Caco-2 (cell line): ENCODE measurements around the gene TINAGL1. TPM values are rescaled to one million over a fixed set of nuclear protein-coding genes. Genes with fewer than 3 reads are reported as not detected.

ENCODE experiments used
- BruUV-seq: library from RNA; stranded (reverse); fragments of 400-500 nt; replicated peaks from 2 replicates; lab custom pipeline; 2021; lab: Mats Ljungman, UMichigan
- CTCF ChIA-PET: fragments of 300-600 bp; sonication (Branson Sonifier 250); formaldehyde crosslinking; loops from one replicate; lab custom pipeline; 2022; ENCODE audit warnings: antibody characterized with exemption; lab: Charles Lee
- POLR2A ChIA-PET: fragments of 300-600 bp; sonication (Branson Sonifier 250); formaldehyde crosslinking; loops from one replicate; lab custom pipeline; 2022; ENCODE audit warnings: antibody characterized with exemption; lab: Charles Lee
- DNase-seq, 2 experiments: peaks; one replicate each; pipeline versions ENCODE4 v3.0.0 to v3.0.0-alpha.2; 2020 to 2022
- H3K27me3 ChIP-seq: replicated peaks from 2 replicates; pipeline ENCODE4 v1.6.0; 2011; ENCODE audit warnings: low read length; ENCODE audit not compliant: control insufficient read depth, insufficient read depth
- H3K36me3 ChIP-seq: 2 replicates; pipeline ENCODE4 v1.5.1; 2011; ENCODE audit warnings: low read length; ENCODE audit not compliant: control insufficient read depth, insufficient read depth
- H3K4me1 ChIP-seq: fragments of 250-450 bp; sonication (Bioruptor Pico); 2 replicates; pipeline ENCODE4 v1.5.1; 2020; ENCODE audit warnings: mild to moderate bottlenecking
- H3K4me3 ChIP-seq: 2 replicates; pipeline ENCODE4 v1.5.1; 2011; ENCODE audit warnings: low read depth, mild to moderate bottlenecking, control low read depth, low read length
- H3K9me3 ChIP-seq: fragments of 250-450 bp; sonication (Bioruptor Pico); 2 replicates; pipeline ENCODE4 v1.5.1; 2020; ENCODE audit warnings: mild to moderate bottlenecking, moderate library complexity
- H3K27ac Mint-ChIP-seq: one replicate; pipeline ENCODE4 v1.8.0; 2022; ENCODE audit warnings: mixed read lengths; ENCODE audit not compliant: unreplicated experiment
- H3K27me3 Mint-ChIP-seq: one replicate; pipeline ENCODE4 v1.8.0; 2022; ENCODE audit warnings: mixed read lengths; ENCODE audit not compliant: insufficient read depth, unreplicated experiment
- H3K36me3 Mint-ChIP-seq: one replicate; pipeline ENCODE4 v1.8.0; 2022; ENCODE audit warnings: mild to moderate bottlenecking, mixed read lengths; ENCODE audit not compliant: insufficient read depth, unreplicated experiment
- H3K4me1 Mint-ChIP-seq: one replicate; pipeline ENCODE4 v1.8.0; 2022; ENCODE audit warnings: low read depth, mixed read lengths; ENCODE audit not compliant: unreplicated experiment
- H3K4me3 Mint-ChIP-seq: one replicate; pipeline ENCODE4 v1.8.0; 2022; ENCODE audit warnings: mild to moderate bottlenecking, moderate library complexity, mixed read lengths; ENCODE audit not compliant: unreplicated experiment
- H3K9me3 Mint-ChIP-seq: one replicate; pipeline ENCODE4 v1.8.0; 2022; ENCODE audit warnings: mixed read lengths; ENCODE audit not compliant: unreplicated experiment
- CTCF ChIP-seq, 2 experiments: fragments of 200-600 bp in 1 of 2; IDR thresholded peaks; 1 replicate in 1 of 2; 2 replicates in 1 of 2; pipeline versions ENCODE4 v1.5.1 to v1.8.0; 2011 to 2022; ENCODE audit warnings: antibody characterized with exemption in 1 of 2, control low read depth in 1 of 2, inconsistent platforms in 1 of 2, low read depth in 1 of 2, low read length in 1 of 2, mild to moderate bottlenecking in 1 of 2, moderate library complexity in 1 of 2; ENCODE audit not compliant: insufficient read depth in 1 of 2, severe bottlenecking in 1 of 2, unreplicated experiment in 1 of 2
- intact Hi-C: fragments of 100-400 bp; cut with micrococcal nuclease; formaldehyde crosslinking; loops from one replicate; pipeline ENCODE4 v1.10.0; 2022; ENCODE audit not compliant: unreplicated experiment
- total RNA-seq: library from RNA; stranded (reverse); gene quantifications from 2 replicates; pipeline ENCODE4 v1.2.3, GENCODE V29; 2022

TINAGL1 gene
- total RNA-seq, 1 experiment from 2014 or later: 101 TPM

GRCh38 chr1:31607360-31607759 lies 31.0 kb downstream of the TINAGL1 start:
- no TSS peak for BruUV-seq
- no peak for DNase-seq
- Histone ChIP-seq H3K27me3 (no peaks in the 10 kb centered on the region), H3K36me3 (no peaks in the 10 kb centered on the region), H3K4me3 (no peak overlapping the region), H3K4me1 (no peaks in the 10 kb centered on the region), H3K9me3 (no peaks in the 10 kb centered on the region)
- no peaks in the 10 kb centered on the region for H3K9me3 Mint-ChIP-seq
- no peak overlapping the region for H3K27ac Mint-ChIP-seq
- no peaks in the 10 kb centered on the region for H3K36me3 Mint-ChIP-seq
- intact Hi-C loops: no loop called here
- no peaks in the 10 kb centered on the region for H3K27me3 Mint-ChIP-seq
- POLR2A ChIA-PET: no interaction called here
- TF ChIP-seq CTCF (IDR thresholded peaks at IDR 0.05; ENCODE audit: insufficient read depth in 1 of 2, low read depth in 1 of 2, low read length in 1 of 2, severe bottlenecking in 1 of 2, unreplicated experiment in 1 of 2): no peak
- CTCF ChIA-PET: no interaction called here
- H3K4me3 Mint-ChIP-seq: no peak overlapping the region
- H3K4me1 Mint-ChIP-seq: no peaks in the 10 kb centered on the region

GRCh38 chr1:31609514-31610118 lies 33.3 kb downstream of the TINAGL1 start:
- BruUV-seq: no TSS peak
- Mint-ChIP-seq H3K9me3 (no peaks in the 10 kb centered on the region), H3K27ac (no peak overlapping the region), H3K4me1 (no peaks in the 10 kb centered on the region), H3K36me3 (no peaks in the 10 kb centered on the region), H3K4me3 (no peak overlapping the region), H3K27me3 (no peaks in the 10 kb centered on the region)
- Histone ChIP-seq H3K36me3 (no peaks in the 10 kb centered on the region), H3K4me1 (no peaks in the 10 kb centered on the region), H3K4me3 (no peak overlapping the region), H3K27me3 (no peaks in the 10 kb centered on the region), H3K9me3 (no peaks in the 10 kb centered on the region)
- POLR2A ChIA-PET: no interaction called here
- CTCF ChIA-PET: no interaction called here
- no peak for DNase-seq
- intact Hi-C loops: no loop called here
- no peak for TF ChIP-seq CTCF (IDR thresholded peaks at IDR 0.05; ENCODE audit: insufficient read depth in 1 of 2, low read depth in 1 of 2, low read length in 1 of 2, severe bottlenecking in 1 of 2, unreplicated experiment in 1 of 2)

- H3K27ac Mint-ChIP-seq: no peak overlapping the region
- no peak overlapping the region for H3K4me3 ChIP-seq
- H3K4me3 Mint-ChIP-seq: no peak overlapping the region
- H3K27me3 Mint-ChIP-seq: no peaks in the 10 kb centered on the region
- H3K36me3 Mint-ChIP-seq: no peaks in the 10 kb centered on the region
- peaks cover 5% of the 10 kb centered on the region for H3K4me1 Mint-ChIP-seq
- H3K9me3 ChIP-seq: no peaks in the 10 kb centered on the region
- BruUV-seq: no TSS peak
- intact Hi-C loops: no loop called here
- CTCF ChIA-PET: no interaction called here
- no peaks in the 10 kb centered on the region for H3K27me3 ChIP-seq
- no peaks in the 10 kb centered on the region for H3K4me1 ChIP-seq
- no peak for TF ChIP-seq CTCF (IDR thresholded peaks at IDR 0.05; ENCODE audit: insufficient read depth in 1 of 2, low read depth in 1 of 2, low read length in 1 of 2, severe bottlenecking in 1 of 2, unreplicated experiment in 1 of 2)
- no peaks in the 10 kb centered on the region for H3K36me3 ChIP-seq
- no peak for DNase-seq
- no peaks in the 10 kb centered on the region for H3K9me3 Mint-ChIP-seq
- POLR2A ChIA-PET: no interaction called here
These were observed 38.2 kb downstream of the TINAGL1 start for GRCh38 chr1:31614414-31615005.
